Measurements from ENCODE around the gene PCDH8.
A peak's percentile ranks its signal among the peaks of the same experiment; 100 is the strongest.

The PCDH8 gene

DNA sequence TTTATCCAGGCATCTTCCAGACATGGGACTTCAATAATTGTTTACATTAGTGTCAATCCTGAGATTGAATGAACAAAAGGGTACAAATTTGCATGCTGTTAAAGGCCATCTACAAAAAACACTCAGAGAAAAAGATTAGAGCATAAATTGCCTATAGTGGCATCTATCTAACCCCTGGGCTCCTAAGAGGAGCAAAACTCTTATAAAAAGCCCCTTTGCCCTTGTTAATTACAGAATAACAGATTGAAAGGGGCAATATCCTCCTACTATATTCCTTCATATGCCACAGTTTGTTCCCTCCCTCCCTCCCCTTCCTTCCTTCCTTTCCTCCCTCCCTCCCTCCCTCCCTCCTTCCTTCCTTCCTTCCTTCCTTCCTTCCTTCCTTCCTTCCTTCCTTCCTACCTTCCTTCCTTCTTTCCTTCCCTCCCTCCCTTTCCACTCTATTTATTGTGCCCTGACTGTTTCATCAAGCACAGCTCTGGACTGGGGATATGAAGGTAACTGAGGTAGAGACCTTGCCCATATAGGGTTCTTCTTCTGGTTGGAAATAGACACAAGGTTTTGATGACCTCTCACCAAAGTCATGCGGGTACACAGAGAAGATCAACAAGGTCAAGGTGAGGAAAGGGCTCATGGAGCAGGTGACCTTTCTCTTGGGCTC lies 49.5 kb downstream of the PCDH8 start:
- no CpG with 5 or more reads among the region's 1 CpG for WGBS (ENCODE audit: extremely low coverage, insufficient coverage, insufficient read length)
- no peak overlapping the region for H2BK5ac ChIP-seq (ENCODE audit: low read depth, low read length, poor library complexity)
- H3K23ac ChIP-seq (ENCODE audit: low read length) = no peak overlapping the region
- no peak overlapping the region for H4K91ac ChIP-seq (ENCODE audit: low read depth, low read length)
- H3K4me3 ChIP-seq (ENCODE audit: low read depth, low read length) = no peak overlapping the region
- no peak overlapping the region for H3K4me2 ChIP-seq (ENCODE audit: low read length)
- H3K79me2 ChIP-seq (ENCODE audit: control insufficient read depth, insufficient read depth, low read length, poor library complexity) = no peaks in the 10 kb centered on the region
- H4K8ac ChIP-seq (ENCODE audit: low read depth, low read length) = no peak overlapping the region
- H3K79me1 ChIP-seq (ENCODE audit: low read length) = no peaks in the 10 kb centered on the region
- H3K4ac ChIP-seq (ENCODE audit: low read depth, low read length) = no peak overlapping the region
- no peak overlapping the region for H3K14ac ChIP-seq (ENCODE audit: low read length)
- DNase-seq = no peak
- no peak overlapping the region for H3K18ac ChIP-seq (ENCODE audit: low read length)
- no peaks in the 10 kb centered on the region for H3K9me3 ChIP-seq (ENCODE audit: insufficient read depth, low read depth, low read length)
- H2AFZ ChIP-seq (ENCODE audit: insufficient read depth, low read length, poor library complexity) = no peak overlapping the region
- no peaks in the 10 kb centered on the region for H3K36me3 ChIP-seq (ENCODE audit: control insufficient read depth in 1 of 2, insufficient read depth in 2 of 2, low read length in 2 of 2)
- H3K27me3 ChIP-seq (ENCODE audit: insufficient read depth, low read length) = no peaks in the 10 kb centered on the region
- no peak overlapping the region for H2AK5ac ChIP-seq (ENCODE audit: low read length)
- H3K9ac ChIP-seq (ENCODE audit: low read length) = no peak overlapping the region
- no peak overlapping the region for H2BK12ac ChIP-seq (ENCODE audit: low read length)
- H4K12ac ChIP-seq (ENCODE audit: low read depth, low read length) = no peak overlapping the region
- H2BK120ac ChIP-seq (ENCODE audit: insufficient read depth, low read length, poor library complexity) = no peak overlapping the region
- no peak overlapping the region for H3K27ac ChIP-seq (ENCODE audit: low read depth, low read length)
- H3K4me1 ChIP-seq (ENCODE audit: control insufficient read depth in 1 of 2, insufficient read depth in 2 of 2, low read length in 2 of 2) = no peaks in the 10 kb centered on the region

- Histone ChIP-seq H3K9me3 (ENCODE audit: insufficient read depth, low read depth, low read length) (no peaks in the 10 kb centered on the region), H4K12ac (ENCODE audit: low read depth, low read length) (no peak overlapping the region), H2BK12ac (ENCODE audit: low read length) (no peak overlapping the region), H3K14ac (ENCODE audit: low read length) (no peak overlapping the region), H3K79me1 (ENCODE audit: low read length) (no peaks in the 10 kb centered on the region), H3K4ac (ENCODE audit: low read depth, low read length) (no peak overlapping the region), H2AK5ac (ENCODE audit: low read length) (no peak overlapping the region), H2AFZ (ENCODE audit: insufficient read depth, low read length, poor library complexity) (no peak overlapping the region), H3K27ac (ENCODE audit: low read depth, low read length) (no peak overlapping the region), H3K23ac (ENCODE audit: low read length) (no peak overlapping the region), H2BK5ac (ENCODE audit: low read depth, low read length, poor library complexity) (no peak overlapping the region), H3K4me1 (ENCODE audit: control insufficient read depth in 1 of 2, insufficient read depth in 2 of 2, low read length in 2 of 2) (no peaks in the 10 kb centered on the region), H3K18ac (ENCODE audit: low read length) (no peak overlapping the region), H3K79me2 (ENCODE audit: control insufficient read depth, insufficient read depth, low read length, poor library complexity) (no peaks in the 10 kb centered on the region), H2BK120ac (ENCODE audit: insufficient read depth, low read length, poor library complexity) (no peak overlapping the region), H3K9ac (ENCODE audit: low read length) (no peak overlapping the region), H3K4me3 (ENCODE audit: low read depth, low read length) (no peak overlapping the region), H4K8ac (ENCODE audit: low read depth, low read length) (no peak overlapping the region), H4K91ac (ENCODE audit: low read depth, low read length) (no peak overlapping the region), H3K36me3 (ENCODE audit: control insufficient read depth in 1 of 2, insufficient read depth in 2 of 2, low read length in 2 of 2) (no peaks in the 10 kb centered on the region), H3K4me2 (ENCODE audit: low read length) (no peak overlapping the region), H3K27me3 (ENCODE audit: insufficient read depth, low read length) (no peaks in the 10 kb centered on the region)
- no peak for DNase-seq
- no CpG with 5 or more reads among the region's 2 CpGs for WGBS (ENCODE audit: extremely low coverage, insufficient coverage, insufficient read length)
Measured at GRCh38 chr13:52797176-52797575, 51.3 kb downstream of the PCDH8 start.

- Histone ChIP-seq H3K9ac (ENCODE audit: low read length) (no peak overlapping the region), H2BK120ac (ENCODE audit: insufficient read depth, low read length, poor library complexity) (no peak overlapping the region), H2AFZ (ENCODE audit: insufficient read depth, low read length, poor library complexity) (no peak overlapping the region), H2AK5ac (ENCODE audit: low read length) (no peak overlapping the region), H2BK5ac (ENCODE audit: low read depth, low read length, poor library complexity) (no peak overlapping the region), H3K23ac (ENCODE audit: low read length) (no peak overlapping the region), H4K12ac (ENCODE audit: low read depth, low read length) (no peak overlapping the region), H3K4me1 (ENCODE audit: control insufficient read depth in 1 of 2, insufficient read depth in 2 of 2, low read length in 2 of 2) (no peaks in the 10 kb centered on the region), H3K27me3 (ENCODE audit: insufficient read depth, low read length) (no peaks in the 10 kb centered on the region), H3K18ac (ENCODE audit: low read length) (no peak overlapping the region), H3K4me2 (ENCODE audit: low read length) (no peak overlapping the region), H2BK12ac (ENCODE audit: low read length) (no peak overlapping the region), H3K4ac (ENCODE audit: low read depth, low read length) (no peak overlapping the region), H3K27ac (ENCODE audit: low read depth, low read length) (no peak overlapping the region), H3K79me2 (ENCODE audit: control insufficient read depth, insufficient read depth, low read length, poor library complexity) (no peaks in the 10 kb centered on the region), H4K8ac (ENCODE audit: low read depth, low read length) (no peak overlapping the region), H3K4me3 (ENCODE audit: low read depth, low read length) (no peak overlapping the region), H4K91ac (ENCODE audit: low read depth, low read length) (no peak overlapping the region), H3K9me3 (ENCODE audit: insufficient read depth, low read depth, low read length) (no peaks in the 10 kb centered on the region), H3K79me1 (ENCODE audit: low read length) (no peaks in the 10 kb centered on the region), H3K36me3 (ENCODE audit: control insufficient read depth in 1 of 2, insufficient read depth in 2 of 2, low read length in 2 of 2) (no peaks in the 10 kb centered on the region), H3K14ac (ENCODE audit: low read length) (no peak overlapping the region)
- peak in 1 of 2 donors; percentile 63 for DNase-seq
- no CpG with 5 or more reads among the region's 7 CpGs for WGBS (ENCODE audit: extremely low coverage, insufficient coverage, insufficient read length)
Measured at GRCh38 chr13:52794589-52794988, 53.9 kb downstream of the PCDH8 start.

- Histone ChIP-seq H3K79me2 (ENCODE audit: control insufficient read depth, insufficient read depth, low read length, poor library complexity) (no peaks in the 10 kb centered on the region), H3K4ac (ENCODE audit: low read depth, low read length) (no peak overlapping the region), H3K14ac (ENCODE audit: low read length) (no peak overlapping the region), H2AK5ac (ENCODE audit: low read length) (no peak overlapping the region), H4K91ac (ENCODE audit: low read depth, low read length) (no peak overlapping the region), H3K4me2 (ENCODE audit: low read length) (no peak overlapping the region), H3K9ac (ENCODE audit: low read length) (no peak overlapping the region), H2BK120ac (ENCODE audit: insufficient read depth, low read length, poor library complexity) (no peak overlapping the region), H3K4me1 (ENCODE audit: control insufficient read depth in 1 of 2, insufficient read depth in 2 of 2, low read length in 2 of 2) (no peaks in the 10 kb centered on the region), H2AFZ (ENCODE audit: insufficient read depth, low read length, poor library complexity) (no peak overlapping the region), H3K79me1 (ENCODE audit: low read length) (no peaks in the 10 kb centered on the region), H3K23ac (ENCODE audit: low read length) (no peak overlapping the region), H3K27me3 (ENCODE audit: insufficient read depth, low read length) (no peaks in the 10 kb centered on the region), H3K18ac (ENCODE audit: low read length) (no peak overlapping the region), H3K36me3 (ENCODE audit: control insufficient read depth in 1 of 2, insufficient read depth in 2 of 2, low read length in 2 of 2) (no peaks in the 10 kb centered on the region), H2BK12ac (ENCODE audit: low read length) (no peak overlapping the region), H2BK5ac (ENCODE audit: low read depth, low read length, poor library complexity) (no peak overlapping the region), H3K9me3 (ENCODE audit: insufficient read depth, low read depth, low read length) (peaks cover 2% of the 10 kb centered on the region), H3K27ac (ENCODE audit: low read depth, low read length) (no peak overlapping the region), H3K4me3 (ENCODE audit: low read depth, low read length) (no peak overlapping the region), H4K8ac (ENCODE audit: low read depth, low read length) (no peak overlapping the region), H4K12ac (ENCODE audit: low read depth, low read length) (no peak overlapping the region)
- no peak for DNase-seq
- WGBS (ENCODE audit: extremely low coverage, insufficient coverage, insufficient read length) = no CpG with 5 or more reads among the region's 7 CpGs
Measured at GRCh38 chr13:52793515-52794061, 54.9 kb downstream of the PCDH8 start.
